ENCODE data around the gene RDH5. TPM values are rescaled to one million over a fixed set of nuclear protein-coding genes. Genes with fewer than 3 reads are reported as not detected.

The RDH5 gene
- total RNA-seq, 1 experiment from 2014 or later: 6.2 TPM

DNA sequence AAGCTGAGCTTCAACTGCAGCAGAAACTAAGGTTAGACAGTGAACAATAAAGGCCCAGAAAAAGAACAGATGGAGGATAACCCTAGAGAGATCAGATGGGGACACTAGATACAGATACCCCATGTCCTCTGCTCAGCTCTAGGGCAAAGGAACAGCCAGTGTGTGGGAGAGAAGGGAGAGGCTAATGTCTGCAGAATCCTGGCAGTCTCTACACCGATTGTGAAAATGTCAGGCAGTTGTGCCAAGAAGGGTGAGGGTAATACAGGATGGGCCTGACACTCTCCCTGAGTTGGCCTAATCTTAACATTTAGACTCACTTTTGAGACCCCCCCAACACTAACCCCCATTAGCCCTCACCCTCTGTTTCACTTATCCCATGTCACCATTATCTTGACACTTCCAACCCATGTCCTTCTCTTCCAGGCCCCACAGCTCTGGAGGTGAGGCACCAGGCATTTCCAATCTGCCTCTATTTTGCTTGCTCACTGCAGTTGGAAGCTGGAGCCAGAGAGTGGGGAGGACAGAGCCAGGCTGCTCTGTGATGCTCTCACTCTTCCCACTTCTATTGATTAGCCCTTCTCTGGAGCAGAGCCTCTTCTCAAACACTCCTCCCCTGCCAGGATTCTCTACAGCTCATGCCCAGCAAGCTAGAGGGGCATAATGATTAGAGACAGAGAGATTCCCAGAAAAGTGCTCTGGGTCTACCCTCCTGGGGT is 7.3 kb upstream of the RDH5 start:
- CTCF ChIA-PET: no interaction called here
- H3K9me2 ChIP-seq (ENCODE audit: insufficient read depth): no peaks in the 10 kb centered on the region
- H3K9me3 ChIP-seq (ENCODE audit: control insufficient read depth in 1 of 2, insufficient read depth in 1 of 2, low read depth in 1 of 2, low read length in 2 of 2): no peaks in the 10 kb centered on the region
- no peak overlapping the region for H3K9ac ChIP-seq (ENCODE audit: low read length)
- no peak overlapping the region for H3K4me3 ChIP-seq (replicated peaks in 1 of 2; ENCODE audit: low read depth in 1 of 2, low read length in 2 of 2)
- H3K4me2 ChIP-seq (ENCODE audit: low read length): no peak overlapping the region
- ATAC-seq (no peak), DNase-seq (ENCODE audit: low read depth, low spot score) (no peak)
- RAD21 ChIA-PET (ENCODE audit: low non-redundant PET in 1 of 2, low total read pairs in 2 of 2, uncharacterized antibody in 2 of 2, unreplicated experiment in 2 of 2): no interaction called here
- H2AFZ ChIP-seq (ENCODE audit: low read depth, low read length, poor library complexity, severe bottlenecking): no peak overlapping the region
- no TSS peak for BruUV-seq (replicated peaks)
- peaks cover 11% of the 10 kb centered on the region for H3K79me2 ChIP-seq (ENCODE audit: insufficient read depth, low read length)
- H3K27me3 ChIP-seq (ENCODE audit: insufficient read depth, low read length): peaks cover 26% of the 10 kb centered on the region; the same call in 1 of the 2 replicates
- POLR2A ChIA-PET: no interaction called here
- no peak overlapping the region for H3K27ac ChIP-seq (ENCODE audit: low read depth, low read length)
- H3K4me1 ChIP-seq (ENCODE audit: control insufficient read depth in 1 of 2, insufficient read depth in 2 of 2, low read length in 2 of 2): peaks cover 19 to 29% of the 10 kb centered on the region in 2 experiments
- H4K20me1 ChIP-seq (ENCODE audit: insufficient read depth): no peaks in the 10 kb centered on the region
- TF ChIP-seq POLR2AphosphoS5 (IDR thresholded peaks at IDR 0.05; ENCODE audit: low read depth, low read length) (no peak), MAX (IDR thresholded peaks at IDR 0.05) (no peak), EZH2 (IDR thresholded peaks at IDR 0.05) (no peak), CEBPB (IDR thresholded peaks at IDR 0.05; ENCODE audit: low read depth) (no peak), SRF (IDR thresholded peaks at IDR 0.05; ENCODE audit: low read depth) (no peak), ZFX (IDR thresholded peaks at IDR 0.05) (no peak), REST (IDR thresholded peaks at IDR 0.05; ENCODE audit: low read depth) (no peak), JUND (IDR thresholded peaks at IDR 0.05) (no peak), ZNF274 (IDR thresholded peaks at IDR 0.05; ENCODE audit: low read depth, low read length) (no peak), CBX3 (IDR thresholded peaks at IDR 0.05; ENCODE audit: low read depth) (no peak), SP1 (IDR thresholded peaks at IDR 0.05; ENCODE audit: low read depth) (no peak)
- TF ChIP-seq, protein P1, sequence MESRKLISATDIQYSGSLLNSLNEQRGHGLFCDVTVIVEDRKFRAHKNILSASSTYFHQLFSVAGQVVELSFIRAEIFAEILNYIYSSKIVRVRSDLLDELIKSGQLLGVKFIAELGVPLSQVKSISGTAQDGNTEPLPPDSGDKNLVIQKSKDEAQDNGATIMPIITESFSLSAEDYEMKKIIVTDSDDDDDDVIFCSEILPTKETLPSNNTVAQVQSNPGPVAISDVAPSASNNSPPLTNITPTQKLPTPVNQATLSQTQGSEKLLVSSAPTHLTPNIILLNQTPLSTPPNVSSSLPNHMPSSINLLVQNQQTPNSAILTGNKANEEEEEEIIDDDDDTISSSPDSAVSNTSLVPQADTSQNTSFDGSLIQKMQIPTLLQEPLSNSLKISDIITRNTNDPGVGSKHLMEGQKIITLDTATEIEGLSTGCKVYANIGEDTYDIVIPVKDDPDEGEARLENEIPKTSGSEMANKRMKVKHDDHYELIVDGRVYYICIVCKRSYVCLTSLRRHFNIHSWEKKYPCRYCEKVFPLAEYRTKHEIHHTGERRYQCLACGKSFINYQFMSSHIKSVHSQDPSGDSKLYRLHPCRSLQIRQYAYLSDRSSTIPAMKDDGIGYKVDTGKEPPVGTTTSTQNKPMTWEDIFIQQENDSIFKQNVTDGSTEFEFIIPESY (IDR thresholded peaks at IDR 0.05; ENCODE audit: extremely low read depth, insufficient replicate concordance, low read length): no peak
- TF ChIP-seq, protein P2, sequence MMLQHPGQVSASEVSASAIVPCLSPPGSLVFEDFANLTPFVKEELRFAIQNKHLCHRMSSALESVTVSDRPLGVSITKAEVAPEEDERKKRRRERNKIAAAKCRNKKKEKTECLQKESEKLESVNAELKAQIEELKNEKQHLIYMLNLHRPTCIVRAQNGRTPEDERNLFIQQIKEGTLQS (IDR thresholded peaks at IDR 0.05): no peak
- TF ChIP-seq, protein P3, sequence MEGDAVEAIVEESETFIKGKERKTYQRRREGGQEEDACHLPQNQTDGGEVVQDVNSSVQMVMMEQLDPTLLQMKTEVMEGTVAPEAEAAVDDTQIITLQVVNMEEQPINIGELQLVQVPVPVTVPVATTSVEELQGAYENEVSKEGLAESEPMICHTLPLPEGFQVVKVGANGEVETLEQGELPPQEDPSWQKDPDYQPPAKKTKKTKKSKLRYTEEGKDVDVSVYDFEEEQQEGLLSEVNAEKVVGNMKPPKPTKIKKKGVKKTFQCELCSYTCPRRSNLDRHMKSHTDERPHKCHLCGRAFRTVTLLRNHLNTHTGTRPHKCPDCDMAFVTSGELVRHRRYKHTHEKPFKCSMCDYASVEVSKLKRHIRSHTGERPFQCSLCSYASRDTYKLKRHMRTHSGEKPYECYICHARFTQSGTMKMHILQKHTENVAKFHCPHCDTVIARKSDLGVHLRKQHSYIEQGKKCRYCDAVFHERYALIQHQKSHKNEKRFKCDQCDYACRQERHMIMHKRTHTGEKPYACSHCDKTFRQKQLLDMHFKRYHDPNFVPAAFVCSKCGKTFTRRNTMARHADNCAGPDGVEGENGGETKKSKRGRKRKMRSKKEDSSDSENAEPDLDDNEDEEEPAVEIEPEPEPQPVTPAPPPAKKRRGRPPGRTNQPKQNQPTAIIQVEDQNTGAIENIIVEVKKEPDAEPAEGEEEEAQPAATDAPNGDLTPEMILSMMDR (IDR thresholded peaks at IDR 0.05 in 2 of 3, conservative IDR thresholded peaks at IDR 0.05 in 1 of 3; ENCODE audit: borderline replicate concordance in 1 of 3, insufficient read depth in 1 of 3, low read depth in 2 of 3, low read length in 2 of 3): no peak
- intact Hi-C loops (cut with micrococcal nuclease): no loop called here
- H3K36me3 ChIP-seq (ENCODE audit: control insufficient read depth in 1 of 2, insufficient read depth in 2 of 2, low read length in 2 of 2): no peaks in the 10 kb centered on the region
